ENCODE data around the gene ELFN1.

Gene ELFN1

DNA sequence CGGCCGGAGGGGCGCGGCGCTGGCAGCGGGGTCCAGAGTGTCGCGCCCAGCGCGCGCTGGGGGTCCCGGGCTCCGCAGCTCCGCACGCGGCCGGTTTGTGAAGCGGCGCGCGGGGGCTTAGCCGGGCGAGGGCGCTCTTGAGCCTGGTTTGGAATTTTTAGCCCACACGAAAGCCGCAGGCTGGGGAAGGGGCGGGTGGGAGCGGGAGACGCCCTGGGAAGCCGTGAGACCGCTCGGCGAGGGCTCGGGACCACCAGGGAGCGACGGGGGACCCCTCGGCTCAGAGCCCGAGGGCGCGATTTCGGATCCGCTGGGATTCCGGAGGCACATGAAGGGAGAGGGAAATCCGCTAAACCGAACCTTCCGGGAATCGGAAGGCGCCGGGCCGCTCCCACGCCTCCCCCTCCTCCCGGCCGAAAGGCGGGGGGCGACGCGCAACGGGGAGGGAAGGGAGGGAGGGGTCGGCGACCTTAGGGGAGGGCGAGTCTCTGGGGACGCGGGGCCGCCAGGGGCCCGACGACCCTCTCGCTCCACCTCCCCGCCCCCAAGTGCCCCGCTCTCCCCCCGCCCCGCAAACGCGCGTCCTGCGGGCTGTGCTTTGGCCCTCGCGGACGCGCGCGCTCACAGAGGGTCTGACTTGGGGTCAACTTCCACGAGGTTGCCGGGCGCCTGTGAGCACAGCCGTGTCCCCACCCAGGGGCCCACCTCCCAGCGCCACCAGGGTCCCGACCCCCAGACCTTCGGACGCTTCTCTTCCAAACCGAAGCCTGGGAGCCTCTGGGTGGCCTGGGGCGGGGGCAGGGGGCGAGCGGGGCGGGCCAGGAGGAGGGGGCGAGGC is 5.1 kb upstream of the ELFN1 start:
- peak in 4 of 6 experiments; percentile 34 to 47 (median 40) for DNase-seq

DNA sequence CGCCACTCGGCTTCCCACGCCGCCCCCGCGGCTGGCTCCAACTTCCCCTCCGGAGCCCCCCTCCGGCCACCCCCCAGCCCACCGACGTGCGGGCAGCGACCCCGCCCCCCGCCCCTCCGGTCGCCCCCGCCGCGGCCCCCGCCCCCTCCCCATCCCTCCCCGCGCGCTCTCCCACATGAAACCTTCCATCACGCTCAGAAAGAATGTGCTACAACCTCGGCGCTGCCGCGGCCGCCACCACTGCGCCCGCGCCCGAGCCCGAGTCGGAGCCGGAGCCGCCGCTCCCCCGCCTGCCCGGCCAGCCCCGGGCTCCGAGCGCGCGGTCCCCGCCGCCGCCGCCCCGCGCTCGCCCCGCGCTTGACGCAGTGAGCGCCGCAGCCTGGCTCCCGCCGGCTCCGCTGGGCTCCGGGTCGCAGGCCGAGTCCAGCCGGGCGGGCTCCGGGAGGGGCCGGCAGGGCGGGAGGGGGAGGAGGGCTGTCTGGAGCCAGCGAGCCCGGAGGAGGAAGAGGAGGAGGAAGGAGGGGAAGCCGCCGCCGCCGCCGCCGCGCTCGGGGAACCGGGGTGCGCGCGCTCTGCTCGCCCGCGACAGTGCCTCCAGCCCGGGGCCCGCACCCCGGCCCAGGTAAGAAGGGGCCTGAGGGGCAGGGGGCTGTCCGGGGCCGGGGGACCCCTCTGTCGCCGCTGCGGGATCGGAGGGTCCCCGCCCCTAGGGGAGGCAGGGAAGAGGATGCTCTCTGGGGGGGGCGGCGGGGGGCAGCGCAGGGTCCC is 4.3 kb upstream of the ELFN1 start:
- DNase-seq: peak in 1 of 6 experiments; percentile 15

DNA sequence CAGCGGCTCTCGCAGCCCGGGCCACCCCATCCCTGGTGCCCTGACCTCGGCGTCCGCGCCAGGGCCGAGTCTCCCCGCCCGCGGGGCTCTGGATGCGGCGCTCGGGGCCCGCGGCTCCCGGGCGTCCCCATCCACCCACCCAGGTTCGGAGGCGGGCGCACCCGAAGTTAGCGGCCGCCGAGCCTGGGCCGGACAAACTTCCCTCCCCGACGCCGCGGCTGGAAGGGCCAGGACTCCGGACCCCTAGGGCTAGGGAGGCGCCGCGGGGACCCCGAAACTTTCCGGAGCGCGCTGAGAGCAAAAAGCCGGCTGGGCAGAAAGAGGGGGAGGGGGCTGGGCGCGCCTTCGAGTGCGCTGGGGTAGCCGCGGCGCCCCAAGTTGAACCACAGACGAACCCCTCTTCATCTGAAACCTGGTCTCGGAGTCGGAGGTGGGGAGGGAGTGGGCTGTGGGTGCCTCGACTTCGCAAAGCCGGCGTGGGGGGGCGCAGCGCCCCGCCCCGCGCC is 3.7 kb upstream of the ELFN1 start:
- no peak for DNase-seq

DNA sequence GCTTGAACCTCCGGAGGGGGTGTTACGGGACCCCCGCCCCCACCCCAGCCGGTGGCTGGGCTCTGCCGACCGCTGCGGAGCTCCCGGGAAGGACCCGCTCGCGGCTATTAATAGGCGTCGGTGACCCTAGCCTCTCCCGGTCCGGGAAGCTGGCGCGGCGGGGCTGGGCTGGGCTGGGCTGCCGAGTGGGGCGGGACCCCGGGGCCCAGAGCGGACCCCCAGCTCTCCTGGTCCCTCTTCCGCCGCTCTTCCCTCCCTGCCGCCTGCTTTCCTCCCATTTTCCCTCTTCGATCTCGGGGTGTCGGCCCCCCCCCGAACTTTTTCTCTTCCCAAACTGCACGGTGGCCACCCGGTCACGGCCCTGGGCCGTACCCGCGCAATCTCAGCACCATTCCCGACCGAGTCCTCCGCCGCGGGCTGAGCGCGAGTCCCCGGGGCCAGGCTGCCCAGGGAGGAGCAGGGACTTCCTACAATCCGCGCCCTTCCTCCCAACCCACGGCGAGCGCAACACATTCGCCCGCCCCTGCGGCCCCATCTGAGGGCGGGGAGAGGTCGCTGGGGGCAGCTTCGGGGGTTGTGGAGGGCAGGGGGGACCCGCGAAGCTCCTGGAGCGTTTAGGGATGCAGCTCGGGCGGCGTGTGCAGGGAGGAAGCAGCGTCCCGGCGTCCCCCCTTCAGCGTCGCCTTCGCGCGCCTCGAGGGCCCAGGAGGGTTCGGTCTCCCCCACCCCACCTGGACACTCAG is 3.1 kb upstream of the ELFN1 start:
- no peak for DNase-seq

DNA sequence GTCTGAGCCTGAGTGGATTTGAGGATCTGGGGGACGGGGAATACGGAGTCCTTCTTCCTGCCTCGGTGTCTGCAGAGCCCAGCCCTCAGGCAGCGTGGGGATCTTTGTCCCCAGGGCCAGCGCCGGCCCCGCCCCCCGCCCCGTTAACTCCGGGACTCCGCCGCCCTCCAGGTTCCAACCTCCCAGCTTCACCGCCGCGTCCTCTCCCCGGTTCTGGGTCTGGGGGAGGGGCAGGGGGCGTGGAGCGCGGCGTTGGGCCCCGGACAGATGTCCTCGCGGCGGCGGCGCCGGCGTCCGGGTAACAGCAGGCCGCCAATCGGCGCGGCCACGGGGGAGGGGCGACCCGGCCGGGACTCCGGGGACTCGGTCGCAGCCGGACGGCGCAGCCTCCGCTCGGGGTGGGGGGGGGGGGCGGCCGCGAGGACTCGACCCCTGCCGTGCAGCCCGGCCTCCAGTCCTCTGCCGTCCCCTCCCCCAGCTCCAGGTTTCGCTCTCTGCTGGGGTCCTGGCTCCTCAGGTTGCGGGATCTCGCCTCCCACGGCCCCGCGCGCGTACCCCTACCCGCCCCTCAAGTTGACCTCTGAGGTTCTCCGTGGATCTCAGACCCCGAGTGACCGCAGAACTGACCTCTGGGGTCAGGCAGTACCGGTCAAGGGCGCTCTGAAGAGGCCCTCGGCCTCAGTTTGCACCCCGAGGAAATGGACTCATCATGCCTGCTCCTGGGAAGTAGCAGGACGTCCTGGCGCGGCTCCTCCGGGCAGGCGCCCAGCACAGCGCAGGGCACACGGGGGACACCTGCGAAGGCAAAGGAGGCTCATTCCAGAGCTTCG is 2.3 kb upstream of the ELFN1 start:
- DNase-seq: peak in 1 of 6 experiments; percentile 26

DNA sequence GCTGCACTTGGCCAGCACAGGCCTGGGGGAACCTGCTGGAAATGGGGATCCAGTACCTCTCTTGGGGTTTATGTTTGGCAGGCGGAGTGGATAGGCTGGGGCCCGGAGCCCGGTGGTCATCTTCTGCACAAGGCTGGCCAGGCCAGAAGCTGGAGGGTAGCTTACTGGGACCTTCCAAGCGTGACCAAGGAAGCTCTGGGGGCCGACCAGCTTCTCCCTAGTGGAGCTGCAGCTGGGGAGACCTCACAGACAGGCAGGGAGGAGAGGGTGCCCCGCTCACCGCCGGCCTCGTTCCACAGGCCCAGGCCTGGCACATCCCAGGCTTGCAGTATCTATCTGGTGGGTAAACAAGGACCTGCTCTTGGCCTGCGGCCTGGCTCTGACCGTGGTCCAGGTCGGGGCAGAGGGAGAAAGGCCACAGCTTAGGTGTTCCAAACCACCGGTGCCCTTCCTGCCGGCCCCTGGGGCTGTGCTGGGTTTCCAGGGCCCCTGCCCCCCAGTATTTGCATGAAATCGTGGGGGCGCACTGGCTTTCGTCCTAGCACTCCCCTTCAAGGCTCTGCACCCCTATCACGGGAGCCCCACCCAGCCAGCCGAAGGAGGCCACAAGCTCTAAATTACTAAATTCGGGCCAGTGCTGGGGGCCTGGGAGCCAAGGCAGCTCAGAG is 1.5 kb upstream of the ELFN1 start:
- DNase-seq: no peak

DNA sequence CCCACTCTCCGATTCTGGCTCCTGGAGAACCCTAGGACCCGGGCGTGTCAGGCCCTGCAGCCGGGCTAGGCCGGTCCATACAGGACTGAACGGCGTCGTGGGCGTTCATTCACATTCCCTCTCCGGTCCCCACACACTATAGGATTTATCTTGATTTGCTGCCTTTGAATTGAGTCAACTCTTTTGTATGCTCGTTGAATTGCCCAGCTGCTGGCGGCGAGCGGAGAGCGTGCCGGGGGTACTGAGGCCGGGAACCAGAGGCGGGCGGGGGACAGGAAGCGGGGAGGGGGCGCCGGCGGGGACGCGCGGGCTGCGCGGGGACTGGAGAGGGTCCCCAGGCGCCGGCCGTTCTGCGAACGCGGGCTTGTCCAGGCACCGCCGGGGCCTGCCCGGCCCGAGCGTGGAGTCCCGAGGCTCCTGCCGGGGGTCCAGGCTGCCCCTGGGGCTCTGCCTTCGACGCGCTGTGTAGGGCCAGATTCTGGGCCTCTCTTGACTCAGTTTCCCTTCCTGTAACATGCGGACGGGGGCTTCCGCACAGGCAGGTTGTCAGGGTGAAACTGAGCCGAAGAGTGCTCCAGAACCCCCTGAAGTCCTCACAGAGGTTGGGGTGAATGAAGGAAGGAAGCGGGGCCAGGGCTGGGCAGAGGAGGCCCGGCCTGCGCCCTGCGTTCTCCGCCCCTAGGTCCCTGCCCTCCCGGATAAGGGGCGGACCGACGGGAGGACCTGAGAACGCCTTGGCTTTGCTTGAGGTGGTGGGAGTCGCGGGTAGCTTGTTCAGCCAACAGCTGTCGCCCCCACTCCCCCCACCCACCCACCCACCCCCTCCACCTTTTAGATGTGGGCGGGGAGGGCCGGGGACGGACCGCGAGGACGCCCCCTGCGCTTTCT is 769 bp upstream of the ELFN1 start:
- DNase-seq: no peak

DNA sequence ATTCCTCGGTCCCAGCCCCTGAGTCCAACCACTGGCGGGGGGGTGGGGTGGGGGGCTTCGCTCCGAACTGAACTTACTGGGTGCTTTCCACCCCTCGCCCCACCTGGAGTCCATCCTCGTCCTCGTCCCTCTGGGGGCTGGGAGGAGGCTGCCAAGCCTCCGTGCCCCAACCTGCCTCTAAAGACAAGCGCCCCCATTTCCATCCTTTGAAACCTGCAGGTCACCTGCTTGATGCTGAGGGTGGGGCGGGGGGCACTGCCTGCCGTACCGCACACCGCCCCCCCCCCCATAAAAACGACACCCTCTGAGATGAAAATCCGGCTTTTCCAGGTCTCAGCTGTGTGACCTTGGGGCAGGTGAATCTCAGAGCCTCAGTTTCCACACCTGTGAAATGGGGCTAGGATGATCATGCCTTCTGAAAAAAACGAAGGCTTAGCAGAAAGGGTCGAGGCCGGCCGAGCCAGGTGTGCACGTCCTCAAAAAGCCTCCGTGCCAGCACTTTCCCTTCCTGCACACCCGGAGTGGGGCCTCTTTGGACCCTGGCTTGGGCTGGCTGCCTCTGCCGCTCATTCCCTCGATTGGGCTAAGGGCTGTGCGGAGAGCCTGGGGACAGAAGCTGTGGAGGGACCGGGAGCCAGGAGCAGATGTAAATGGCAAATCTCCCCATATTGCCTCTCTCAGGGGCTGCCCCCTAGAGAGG is 967 bp downstream of the ELFN1 start:
- no peak for DNase-seq

DNA sequence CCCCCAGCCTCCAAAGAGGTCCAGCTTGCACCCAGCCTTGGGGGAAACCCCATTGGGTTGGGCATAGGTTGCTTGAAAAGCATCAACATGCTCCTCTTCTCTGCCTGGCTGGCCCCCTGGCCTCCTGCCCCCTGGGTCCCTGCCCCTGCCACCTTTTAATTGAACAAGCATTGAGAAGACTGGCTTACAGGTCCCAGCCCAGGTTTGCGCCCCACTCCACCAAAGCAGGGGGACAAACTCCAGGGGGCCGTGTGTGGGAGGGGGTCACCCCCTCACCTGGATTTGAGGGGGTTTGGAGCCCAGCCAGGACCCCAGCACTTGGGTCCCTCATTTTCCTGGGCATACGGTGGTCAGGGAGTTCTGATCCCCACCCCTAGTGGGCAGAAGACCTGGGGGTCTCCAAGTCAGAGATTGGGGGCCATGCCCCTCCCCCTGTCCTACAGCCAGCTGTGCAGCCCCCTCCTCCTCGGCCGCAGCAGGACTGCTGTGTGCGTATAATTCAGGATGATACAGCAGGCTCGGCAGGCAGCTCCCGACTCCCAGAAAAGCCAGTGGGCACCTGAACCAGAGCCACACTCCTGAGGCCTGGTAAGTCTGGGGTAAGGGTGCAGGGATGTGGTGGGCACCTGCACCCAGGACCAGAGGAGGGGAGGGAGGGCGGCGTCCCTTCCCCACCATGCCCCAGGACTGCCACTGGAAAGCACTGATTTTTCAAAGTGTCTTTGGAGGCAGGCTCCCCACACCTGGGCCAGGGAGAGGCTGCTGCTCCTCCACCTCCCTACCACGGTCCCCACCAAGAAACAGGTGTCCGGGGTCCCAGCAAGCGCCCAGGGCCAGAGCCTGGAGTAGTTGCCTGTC is 1.7 kb downstream of the ELFN1 start:
- DNase-seq: no peak

DNA sequence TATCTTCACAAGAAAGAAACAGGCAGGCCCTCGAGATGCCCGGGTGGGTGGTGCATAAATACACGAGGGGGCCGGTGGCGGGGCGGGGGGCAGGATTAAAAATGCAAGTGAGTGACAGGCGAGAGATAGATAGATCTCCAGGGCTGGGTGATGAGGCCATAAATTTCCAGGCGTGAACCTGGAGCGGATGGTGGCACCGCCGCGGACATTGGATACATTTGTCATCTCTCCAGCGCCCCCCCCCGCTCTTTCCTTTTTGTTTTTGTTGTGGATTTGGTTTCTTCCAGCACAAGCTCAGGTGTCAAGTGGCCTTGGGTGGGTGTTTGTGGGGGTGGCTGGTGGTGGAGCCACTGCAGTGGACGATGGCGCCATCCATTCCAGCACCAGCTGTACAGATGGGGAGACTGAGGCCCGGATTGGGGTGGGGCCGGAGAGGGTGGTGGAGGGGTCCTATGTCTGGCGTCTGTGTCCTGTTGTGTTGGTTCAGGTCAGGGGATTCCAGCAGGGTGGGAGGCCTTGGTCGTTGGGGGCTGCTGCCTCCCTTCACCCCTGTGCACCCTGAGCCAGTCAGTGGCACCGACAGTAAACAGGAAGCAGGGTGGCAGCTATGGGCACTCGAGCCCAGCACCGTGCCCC is 2.9 kb downstream of the ELFN1 start:
- no peak for DNase-seq

DNA sequence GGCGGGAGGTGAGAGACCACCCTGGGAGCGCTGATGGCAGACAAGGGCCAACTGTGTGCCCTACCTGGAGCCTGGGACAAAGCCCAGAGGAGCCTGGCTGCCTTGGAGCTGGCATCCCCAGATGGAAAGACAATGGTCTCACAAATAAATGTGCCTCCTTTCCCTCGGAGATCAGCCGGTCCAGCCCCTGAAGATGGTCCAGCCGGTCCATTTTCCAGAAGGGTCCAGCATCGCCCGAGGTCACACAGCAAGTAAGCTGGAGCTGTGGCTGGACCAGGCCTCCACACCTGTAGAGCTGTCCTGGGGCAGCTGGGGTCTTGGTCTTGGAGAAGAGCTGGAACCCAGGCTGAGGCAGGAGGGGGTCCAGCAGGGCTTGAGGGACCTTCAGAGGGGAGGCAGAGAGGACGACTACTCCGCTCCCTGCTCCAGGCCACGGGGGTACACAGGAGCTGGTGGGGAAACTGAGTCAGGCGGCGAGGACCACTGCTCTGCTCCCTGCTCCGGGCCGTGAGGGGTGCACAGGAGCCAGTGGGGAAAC is 3.6 kb downstream of the ELFN1 start:
- DNase-seq: no peak

DNA sequence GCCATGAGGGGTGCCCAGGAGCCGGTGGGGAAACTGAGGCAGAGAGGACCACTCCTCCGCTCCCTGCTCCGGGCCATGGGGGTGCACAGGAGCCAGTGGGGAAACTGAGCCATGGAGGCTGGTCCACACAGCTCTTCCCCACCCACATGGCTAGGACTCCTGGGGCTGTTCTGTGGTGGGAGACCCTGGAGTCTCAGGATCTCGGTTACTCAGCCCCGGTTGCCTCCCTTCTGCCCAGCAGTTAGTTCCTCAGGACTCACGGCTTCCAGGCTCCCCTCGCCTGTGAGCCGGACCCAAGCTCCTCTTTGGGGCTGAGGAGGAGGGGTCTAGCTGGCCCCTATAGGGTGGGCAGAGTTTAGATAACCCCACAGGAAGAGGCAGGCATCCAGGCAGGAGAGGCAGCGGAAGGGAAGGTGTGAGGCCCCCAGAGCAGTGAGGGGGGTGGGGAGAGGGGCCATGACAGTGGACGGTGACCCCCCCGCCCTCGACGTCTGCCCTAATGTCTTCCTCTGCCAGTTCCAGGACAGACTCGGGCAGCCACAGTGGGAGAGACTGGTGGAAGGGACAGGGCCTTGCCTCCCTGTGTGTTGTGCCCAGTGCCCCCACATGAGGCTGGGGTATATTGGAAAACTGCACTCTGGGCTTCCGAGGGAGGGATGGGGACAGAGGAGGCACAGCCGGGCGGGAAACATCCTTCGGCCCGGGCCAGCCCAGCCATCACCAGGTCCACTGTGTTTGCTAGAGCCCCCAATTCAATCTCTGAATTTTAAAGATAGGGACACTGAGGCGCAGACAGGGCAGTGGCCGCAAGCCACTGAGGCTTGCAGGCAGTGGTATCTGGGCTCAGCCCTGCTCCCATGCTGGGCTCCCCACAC is 4.3 kb downstream of the ELFN1 start:
- DNase-seq: no peak

DNA sequence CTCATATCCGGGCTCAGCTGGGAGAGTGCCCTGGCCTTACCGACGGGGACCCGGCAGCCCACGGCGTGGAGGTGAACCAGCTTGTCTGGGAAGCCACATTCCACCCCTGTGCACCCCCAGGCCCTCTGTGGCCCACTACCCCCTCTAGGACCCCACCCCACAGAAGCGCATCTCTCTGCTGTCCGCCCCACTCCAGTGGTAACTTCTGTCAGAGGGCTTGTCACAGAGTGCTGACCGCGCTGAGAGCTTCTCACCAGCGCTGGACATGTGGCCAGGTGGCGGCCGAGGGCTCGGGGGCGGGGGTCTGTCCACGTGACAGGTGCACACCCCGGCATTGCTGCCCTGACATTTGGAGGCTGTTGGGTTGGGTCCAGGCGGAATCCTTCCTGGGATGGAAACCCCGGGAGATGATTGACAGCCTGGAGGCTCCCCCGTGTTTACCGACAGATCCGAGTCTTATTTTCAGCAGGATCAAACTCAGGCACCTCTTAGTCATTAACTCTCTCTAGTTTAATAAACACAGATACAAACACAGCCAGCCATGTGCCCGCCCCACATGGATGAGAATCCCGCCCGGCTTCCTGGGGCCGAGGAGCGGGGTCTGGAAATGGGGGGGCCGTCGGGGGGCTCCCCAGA is 5.1 kb downstream of the ELFN1 start:
- DNase-seq: no peak

DNA sequence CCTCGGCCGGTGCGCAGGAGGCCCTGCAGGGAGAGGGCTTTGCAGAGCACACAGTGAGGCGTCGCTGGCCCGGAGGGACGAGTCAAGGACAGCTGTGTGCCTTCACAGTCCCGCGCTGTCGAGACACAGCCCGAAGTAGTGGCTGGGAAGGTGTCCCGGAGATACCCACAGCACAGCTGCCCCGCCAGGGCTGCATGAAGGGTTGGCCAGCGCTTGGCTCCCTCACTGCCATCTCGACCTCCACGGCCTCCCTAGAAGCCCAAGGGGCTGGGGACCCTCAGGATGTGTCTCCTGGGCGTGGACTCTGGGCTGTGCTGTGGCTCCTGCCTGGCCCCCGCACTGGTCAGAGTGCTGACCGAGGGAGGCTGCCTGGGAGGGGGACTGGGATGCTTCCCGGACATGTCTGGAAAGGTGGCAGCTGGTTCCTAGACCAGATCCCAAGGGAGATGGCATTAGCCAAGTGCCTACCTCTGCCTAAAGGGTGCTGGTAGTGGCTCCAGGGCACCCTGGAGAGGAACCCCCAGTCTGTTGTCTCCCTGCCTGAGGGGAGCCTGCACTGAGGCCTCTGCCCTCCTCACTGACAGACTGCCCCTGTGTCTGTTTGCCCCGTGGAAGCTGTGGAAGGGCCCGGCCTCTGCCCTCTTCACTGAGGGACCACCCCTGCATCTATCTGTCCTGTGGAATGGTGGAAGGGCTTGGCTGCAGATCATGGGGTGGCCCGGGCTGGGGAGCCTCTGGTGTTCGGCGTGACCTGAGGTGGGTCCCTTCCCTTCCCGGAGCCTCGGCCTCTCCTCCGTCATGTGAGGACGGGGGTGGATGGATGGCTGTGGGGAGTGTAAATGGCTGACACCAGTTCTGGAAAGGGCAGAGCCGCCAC is 5.8 kb downstream of the ELFN1 start:
- no peak for DNase-seq

DNA sequence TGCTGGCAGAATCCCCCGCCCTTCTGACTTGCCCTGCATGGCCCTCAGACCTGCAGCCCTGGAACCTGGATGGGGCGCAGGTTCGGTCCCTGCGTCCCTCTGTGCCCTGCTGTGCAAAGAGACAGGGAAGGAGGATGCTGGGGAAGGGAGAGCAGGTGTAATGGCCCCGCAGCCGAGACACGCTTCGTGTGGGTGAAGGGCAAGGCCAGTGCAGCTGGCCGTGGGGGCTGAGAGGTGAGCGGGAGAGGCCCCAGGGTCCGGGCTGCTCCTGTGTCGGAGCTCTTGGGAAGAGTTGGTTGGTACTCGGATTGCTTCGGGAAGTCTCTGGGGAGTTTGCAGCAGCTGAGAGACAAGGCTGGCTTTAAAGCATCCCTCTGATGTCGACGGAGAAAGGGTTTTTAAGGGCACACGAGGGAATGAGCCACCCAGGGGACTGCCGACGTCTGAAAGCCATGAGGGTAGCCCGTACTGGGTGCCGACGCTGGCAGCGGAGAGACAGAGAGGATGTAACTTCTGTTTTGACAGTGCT is 6.5 kb downstream of the ELFN1 start:
- DNase-seq: no peak

All from stimulated activated naive CD4-positive, alpha-beta T cell (primary cell).